Temporal lobe (tissue), 2 donors: ENCODE results near the gene MTPN. TPM values are rescaled to one million over a fixed set of nuclear protein-coding genes. Genes with fewer than 3 reads are reported as not detected.

Experiments
- small RNA-seq: library from RNA; depleted of rRNA; stranded (forward); fragments of <200 nt; gene quantifications from one replicate; pipeline ENCODE3, GENCODE V24; 2014; ENCODE audit warnings: low replicate concordance
- total RNA-seq: library from RNA; depleted of rRNA; stranded (reverse); fragments of >200 nt; gene quantifications from one replicate; pipeline ENCODE4 v1.2.3, GENCODE V29; 2014

Gene MTPN
- total RNA-seq, 1 donor from 2014 or later: 165 TPM

Small RNA genes lying within 50 kb of the gene (small RNA-seq; reads per million reads assigned to genes)
- gene RNU6-223P: not detected

Other genes with a start within 250 kb of the MTPN start
- 7.4 TPM for gene SLC13A4, start 249.2 kb downstream of the MTPN start, total RNA-seq
- not detected for gene FAM180A, start 228.5 kb downstream of the MTPN start, total RNA-seq